Vagina (tissue), 2 donors: Measurements from ENCODE around the gene MRPS27. TPM values are rescaled to one million over a fixed set of nuclear protein-coding genes. Genes with fewer than 3 reads are reported as not detected.

Source experiments
- DNase-seq, 2 donors: peaks; one replicate each; pipeline ENCODE4 v3.0.0-alpha.2; 2017; ENCODE audit errors: extremely low spot score in 2 of 2
- H3K27ac ChIP-seq: fragments of 200-600 bp; sonication (generic); one replicate; pipeline ENCODE4 v1.5.1; 2019
- H3K27me3 ChIP-seq: fragments of 200-600 bp; sonication (generic); one replicate; pipeline ENCODE4 v1.5.1; 2019
- H3K36me3 ChIP-seq, 2 donors: fragments of 200-600 bp; sonication (generic); one replicate each; pipeline ENCODE4 v1.5.1; 2017 to 2019
- H3K4me1 ChIP-seq: fragments of 200-600 bp; sonication (generic); one replicate; pipeline ENCODE4 v1.5.1; 2019
- H3K4me3 ChIP-seq, 2 donors: fragments of 200-600 bp; sonication (generic); 1 replicate in 1 of 2; 2 replicates in 1 of 2; pipeline ENCODE4 v1.5.1; 2016 to 2019
- H3K9me3 ChIP-seq: fragments of 200-600 bp; sonication (generic); one replicate; pipeline ENCODE4 v1.5.1; 2019
- POLR2A ChIP-seq, 2 donors: fragments of 450-650 bp; IDR thresholded peaks; one replicate each; pipeline ENCODE4 v1.6.1; 2017; ENCODE audit warnings: antibody characterized with exemption in 2 of 2, mild to moderate bottlenecking in 2 of 2, moderate library complexity in 2 of 2
- POLR2AphosphoS5 ChIP-seq, 2 donors: sonication (generic); formaldehyde crosslinking; IDR thresholded peaks; one replicate each; pipeline ENCODE4 v1.9.0; 2017; ENCODE audit warnings: antibody characterized with exemption in 2 of 2, mild to moderate bottlenecking in 2 of 2, low read depth in 1 of 2; ENCODE audit not compliant: insufficient read depth in 1 of 2
- intact Hi-C: fragments of 100-400 bp; cut with DNase I; formaldehyde crosslinking; loops from one replicate; pipeline ENCODE4 v1.15.1; 2023
- total RNA-seq: library from RNA; depleted of rRNA; stranded (reverse); fragments of >200 nt; gene quantifications from one replicate; pipeline ENCODE4 v1.2.3, GENCODE V29; 2016
- TF ChIP-seq, protein P1 (sequence below), 3 experiments: fragments of 450-650 bp in 2 of 3; fragments of 200-600 bp in 1 of 3; sonication (generic) in 1 of 3; IDR thresholded peaks; one replicate each; pipeline ENCODE4 v1.5.1; 2017 to 2019; ENCODE audit warnings: antibody characterized with exemption in 3 of 3, mild to moderate bottlenecking in 2 of 3, moderate library complexity in 2 of 3

Gene MRPS27
- total RNA-seq, 1 donor from 2014 or later: 44.9 TPM

DNA sequence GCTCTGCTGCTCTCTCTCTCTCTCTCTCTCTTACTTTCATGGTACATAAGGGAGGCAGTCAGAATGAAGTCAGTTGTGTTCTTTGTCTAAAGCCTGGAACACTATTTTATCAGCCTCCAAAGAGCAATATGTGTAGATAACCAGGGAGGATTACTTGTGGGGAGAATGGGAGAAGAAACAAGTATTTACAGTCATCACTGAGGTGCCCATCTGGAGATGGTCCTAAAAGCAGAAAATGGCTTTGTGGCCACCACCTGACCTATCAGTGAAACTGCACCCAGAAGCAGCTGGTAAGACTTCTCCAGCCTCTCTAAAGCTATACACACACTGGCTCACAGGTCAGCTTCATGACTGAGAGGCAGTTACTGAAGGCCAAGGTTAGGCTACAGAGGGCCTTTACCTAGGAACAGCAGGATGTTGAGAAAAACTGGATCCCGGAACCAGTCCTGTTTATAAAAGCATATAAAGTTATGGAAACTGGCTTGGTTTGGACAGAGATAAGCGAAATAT lies 75.1 kb downstream of the MRPS27 start:
- H3K27ac ChIP-seq: peak overlapping the region; percentile 69
- no peak overlapping the region for H3K4me3 ChIP-seq
- no peaks in the 10 kb centered on the region for H3K36me3 ChIP-seq
- intact Hi-C loops: no loop called here
- TF ChIP-seq, protein P1, sequence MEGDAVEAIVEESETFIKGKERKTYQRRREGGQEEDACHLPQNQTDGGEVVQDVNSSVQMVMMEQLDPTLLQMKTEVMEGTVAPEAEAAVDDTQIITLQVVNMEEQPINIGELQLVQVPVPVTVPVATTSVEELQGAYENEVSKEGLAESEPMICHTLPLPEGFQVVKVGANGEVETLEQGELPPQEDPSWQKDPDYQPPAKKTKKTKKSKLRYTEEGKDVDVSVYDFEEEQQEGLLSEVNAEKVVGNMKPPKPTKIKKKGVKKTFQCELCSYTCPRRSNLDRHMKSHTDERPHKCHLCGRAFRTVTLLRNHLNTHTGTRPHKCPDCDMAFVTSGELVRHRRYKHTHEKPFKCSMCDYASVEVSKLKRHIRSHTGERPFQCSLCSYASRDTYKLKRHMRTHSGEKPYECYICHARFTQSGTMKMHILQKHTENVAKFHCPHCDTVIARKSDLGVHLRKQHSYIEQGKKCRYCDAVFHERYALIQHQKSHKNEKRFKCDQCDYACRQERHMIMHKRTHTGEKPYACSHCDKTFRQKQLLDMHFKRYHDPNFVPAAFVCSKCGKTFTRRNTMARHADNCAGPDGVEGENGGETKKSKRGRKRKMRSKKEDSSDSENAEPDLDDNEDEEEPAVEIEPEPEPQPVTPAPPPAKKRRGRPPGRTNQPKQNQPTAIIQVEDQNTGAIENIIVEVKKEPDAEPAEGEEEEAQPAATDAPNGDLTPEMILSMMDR (IDR thresholded peaks at IDR 0.05): no peak
- no peak for TF ChIP-seq POLR2A (IDR thresholded peaks at IDR 0.05)
- no peak for TF ChIP-seq POLR2AphosphoS5 (IDR thresholded peaks at IDR 0.05; ENCODE audit: insufficient read depth in 1 of 2, low read depth in 1 of 2)
- peaks cover 52% of the 10 kb centered on the region for H3K4me1 ChIP-seq
- H3K27me3 ChIP-seq: no peaks in the 10 kb centered on the region
- DNase-seq: no peak
- H3K9me3 ChIP-seq: no peaks in the 10 kb centered on the region

DNA sequence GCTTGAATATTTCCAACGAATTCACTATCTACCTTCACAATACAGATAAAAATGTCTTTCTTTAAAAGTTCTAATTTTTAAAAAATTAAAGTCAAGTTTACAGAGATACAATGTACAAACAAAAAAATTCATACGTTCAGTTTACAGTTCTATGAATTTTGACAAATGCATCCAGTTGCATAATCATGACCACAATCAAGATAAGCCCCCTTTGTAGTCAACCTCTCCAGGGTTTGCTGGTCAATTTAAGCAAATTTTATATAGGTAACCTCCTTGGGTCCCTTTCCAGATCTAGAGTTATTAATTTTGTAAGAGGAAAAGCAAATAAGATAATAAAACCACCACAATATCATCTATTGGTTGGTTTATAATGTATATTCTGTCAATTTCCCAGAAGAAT lies 76.3 kb downstream of the MRPS27 start:
- intact Hi-C loops: no loop called here
- H3K27me3 ChIP-seq: no peaks in the 10 kb centered on the region
- H3K27ac ChIP-seq: no peak overlapping the region
- DNase-seq: no peak
- H3K36me3 ChIP-seq: no peaks in the 10 kb centered on the region
- no peak overlapping the region for H3K4me3 ChIP-seq
- H3K4me1 ChIP-seq: peaks cover 48% of the 10 kb centered on the region
- TF ChIP-seq POLR2A (IDR thresholded peaks at IDR 0.05): no peak
- no peak for TF ChIP-seq POLR2AphosphoS5 (IDR thresholded peaks at IDR 0.05; ENCODE audit: insufficient read depth in 1 of 2, low read depth in 1 of 2)
- TF ChIP-seq, protein P1 (IDR thresholded peaks at IDR 0.05): no peak
- no peaks in the 10 kb centered on the region for H3K9me3 ChIP-seq

DNA sequence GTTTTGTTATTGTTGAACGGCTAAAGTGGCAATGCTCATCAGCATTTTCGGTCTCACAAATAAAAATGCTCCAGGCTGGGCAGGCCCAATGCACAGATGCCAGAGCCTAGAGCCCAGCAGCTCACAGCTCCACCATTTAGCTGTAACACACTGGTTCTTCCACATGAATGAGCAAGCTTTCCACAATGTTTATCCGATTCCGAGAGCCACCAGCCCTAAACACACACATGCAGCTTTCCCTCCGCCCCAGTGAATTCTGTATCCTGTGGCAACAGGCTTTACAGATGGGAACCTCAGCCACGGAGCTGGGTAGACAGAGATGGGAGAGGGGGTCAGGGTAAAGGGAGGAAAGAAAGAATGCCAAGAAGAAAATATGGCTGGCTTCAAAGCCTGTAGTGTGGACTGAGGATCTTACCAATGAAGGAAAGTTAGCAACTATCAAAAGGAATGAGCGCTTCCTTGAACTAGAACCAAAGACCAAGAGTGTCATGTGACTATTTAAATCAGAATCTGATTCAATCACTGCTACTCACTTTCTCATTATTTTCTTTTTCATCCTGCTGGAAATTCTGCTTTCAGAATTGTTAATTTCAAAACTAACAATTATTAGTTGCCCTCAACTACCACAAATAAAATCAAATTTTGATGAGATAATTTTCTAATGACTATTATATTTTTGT lies 77.1 kb downstream of the MRPS27 start:
- no peak for DNase-seq
- no peak overlapping the region for H3K27ac ChIP-seq
- peaks cover 40% of the 10 kb centered on the region for H3K4me1 ChIP-seq
- no peaks in the 10 kb centered on the region for H3K9me3 ChIP-seq
- H3K36me3 ChIP-seq: no peaks in the 10 kb centered on the region
- intact Hi-C loops: no loop called here
- TF ChIP-seq, protein P1 (IDR thresholded peaks at IDR 0.05): no peak
- TF ChIP-seq POLR2AphosphoS5 (IDR thresholded peaks at IDR 0.05; ENCODE audit: insufficient read depth in 1 of 2, low read depth in 1 of 2) (no peak), POLR2A (IDR thresholded peaks at IDR 0.05) (no peak)
- H3K4me3 ChIP-seq: no peak overlapping the region
- no peaks in the 10 kb centered on the region for H3K27me3 ChIP-seq

DNA sequence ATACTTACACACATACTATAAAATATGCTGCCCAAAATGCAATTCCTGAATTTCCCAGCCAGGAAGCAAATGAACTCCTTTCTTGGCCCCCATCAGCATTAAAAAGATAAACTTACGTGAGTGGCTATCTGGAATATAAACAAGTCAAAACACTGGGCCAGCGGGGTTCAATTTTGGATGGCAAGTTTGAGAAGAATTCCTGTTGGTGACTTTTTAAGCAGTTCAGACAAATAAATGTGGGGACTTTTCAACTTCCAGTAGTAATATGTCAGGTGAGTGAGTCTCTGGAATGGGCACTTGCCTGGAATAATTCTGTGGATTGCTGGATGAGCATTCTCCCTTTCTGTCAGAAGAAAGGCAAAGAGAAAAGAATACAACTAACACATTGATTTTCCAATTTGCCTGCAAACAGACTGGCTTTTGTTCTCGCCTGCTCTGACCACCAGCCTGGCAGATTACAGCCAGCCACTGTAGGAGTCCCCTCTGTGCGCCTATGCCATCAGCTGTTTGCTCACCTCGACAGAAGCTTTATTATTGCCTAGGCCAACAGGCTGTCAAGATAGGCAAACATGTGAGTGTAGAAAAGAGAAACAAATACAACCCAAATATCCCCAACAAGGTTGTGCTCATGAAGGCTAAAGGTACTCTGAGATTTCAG lies 78.6 kb downstream of the MRPS27 start:
- Histone ChIP-seq H3K4me1 (peaks cover 26% of the 10 kb centered on the region), H3K27me3 (no peaks in the 10 kb centered on the region), H3K27ac (no peak overlapping the region), H3K9me3 (no peaks in the 10 kb centered on the region), H3K36me3 (no peaks in the 10 kb centered on the region), H3K4me3 (no peak overlapping the region)
- intact Hi-C loops: no loop called here
- TF ChIP-seq POLR2A (IDR thresholded peaks at IDR 0.05) (no peak), POLR2AphosphoS5 (IDR thresholded peaks at IDR 0.05; ENCODE audit: insufficient read depth in 1 of 2, low read depth in 1 of 2) (no peak)
- TF ChIP-seq, protein P1 (IDR thresholded peaks at IDR 0.05): no peak
- no peak for DNase-seq
